Measurements from ENCODE around the gene SCN8A. TPM values are rescaled to one million over a fixed set of nuclear protein-coding genes. Genes with fewer than 3 reads are reported as not detected.

The SCN8A gene
- total RNA-seq, 1 donor from 2014 or later, result 2.7 TPM

DNA sequence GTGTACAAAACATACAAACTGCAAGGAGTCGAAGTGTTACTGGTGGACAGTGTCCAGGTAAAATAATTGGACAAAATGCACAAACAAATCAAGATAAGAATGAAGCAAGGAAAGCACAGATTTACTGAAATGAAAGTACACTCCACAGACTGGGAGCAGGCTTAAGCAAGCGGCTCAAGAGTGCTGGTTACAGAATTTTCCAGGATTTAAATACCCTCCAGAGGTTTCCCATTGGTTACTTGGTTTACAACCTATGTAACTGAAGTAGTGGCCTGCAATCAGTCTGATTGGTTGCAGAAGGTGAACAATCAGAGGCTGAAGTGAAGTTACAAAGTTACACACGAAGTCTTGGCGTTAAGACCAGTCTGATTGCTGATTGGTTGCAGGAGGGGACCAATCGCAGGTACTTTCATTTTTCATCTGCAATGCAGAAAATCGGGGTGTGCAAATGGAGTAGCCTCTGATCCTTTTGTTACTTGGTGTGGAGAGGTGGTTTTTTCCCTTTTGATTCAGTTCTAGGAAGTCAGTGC, 11.6 kb upstream of the SCN8A start:
- Mint-ChIP-seq H3K27ac (no peak overlapping the region), H3K4me1 (peaks cover 2% of the 10 kb centered on the region), H3K36me3 (no peaks in the 10 kb centered on the region), H3K9me3 (peaks cover 20% of the 10 kb centered on the region), H3K4me3 (no peak overlapping the region), H3K27me3 (ENCODE audit: low read depth) (peaks cover under 1% of the 10 kb centered on the region)
- TF ChIP-seq, protein P1, sequence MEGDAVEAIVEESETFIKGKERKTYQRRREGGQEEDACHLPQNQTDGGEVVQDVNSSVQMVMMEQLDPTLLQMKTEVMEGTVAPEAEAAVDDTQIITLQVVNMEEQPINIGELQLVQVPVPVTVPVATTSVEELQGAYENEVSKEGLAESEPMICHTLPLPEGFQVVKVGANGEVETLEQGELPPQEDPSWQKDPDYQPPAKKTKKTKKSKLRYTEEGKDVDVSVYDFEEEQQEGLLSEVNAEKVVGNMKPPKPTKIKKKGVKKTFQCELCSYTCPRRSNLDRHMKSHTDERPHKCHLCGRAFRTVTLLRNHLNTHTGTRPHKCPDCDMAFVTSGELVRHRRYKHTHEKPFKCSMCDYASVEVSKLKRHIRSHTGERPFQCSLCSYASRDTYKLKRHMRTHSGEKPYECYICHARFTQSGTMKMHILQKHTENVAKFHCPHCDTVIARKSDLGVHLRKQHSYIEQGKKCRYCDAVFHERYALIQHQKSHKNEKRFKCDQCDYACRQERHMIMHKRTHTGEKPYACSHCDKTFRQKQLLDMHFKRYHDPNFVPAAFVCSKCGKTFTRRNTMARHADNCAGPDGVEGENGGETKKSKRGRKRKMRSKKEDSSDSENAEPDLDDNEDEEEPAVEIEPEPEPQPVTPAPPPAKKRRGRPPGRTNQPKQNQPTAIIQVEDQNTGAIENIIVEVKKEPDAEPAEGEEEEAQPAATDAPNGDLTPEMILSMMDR (IDR thresholded peaks at IDR 0.05; ENCODE audit: unreplicated experiment), result no peak
- no peak for DNase-seq (ENCODE audit: low spot score in 2 of 2, unreplicated experiment in 2 of 2)

DNA sequence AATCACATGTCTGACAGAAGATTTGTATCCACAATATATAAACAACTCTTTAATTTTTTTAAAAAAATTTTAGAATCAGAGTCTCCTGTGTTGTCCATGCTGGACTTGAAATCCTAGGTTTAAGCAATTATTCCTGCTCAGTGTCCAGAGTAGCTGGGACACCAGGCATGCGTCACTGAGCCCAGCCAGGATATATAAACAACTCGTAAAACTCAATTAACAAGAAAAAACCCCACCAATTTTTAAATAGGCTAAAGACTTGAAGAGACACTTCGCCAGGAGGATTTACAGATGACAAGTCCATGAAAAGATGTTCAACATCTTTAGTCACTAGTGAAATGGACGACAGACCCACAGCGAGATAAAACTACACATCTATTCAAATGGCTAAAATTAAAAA, 2.0 kb upstream of the SCN8A start:
- Mint-ChIP-seq H3K27ac (no peak overlapping the region), H3K4me1 (peaks cover 14% of the 10 kb centered on the region), H3K27me3 (ENCODE audit: low read depth) (peaks cover 60% of the 10 kb centered on the region), H3K9me3 (no peaks in the 10 kb centered on the region), H3K36me3 (no peaks in the 10 kb centered on the region), H3K4me3 (no peak overlapping the region)
- DNase-seq (ENCODE audit: low spot score in 2 of 2, unreplicated experiment in 2 of 2), result no peak
- TF ChIP-seq, protein P1 (IDR thresholded peaks at IDR 0.05; ENCODE audit: unreplicated experiment), result no peak

DNA sequence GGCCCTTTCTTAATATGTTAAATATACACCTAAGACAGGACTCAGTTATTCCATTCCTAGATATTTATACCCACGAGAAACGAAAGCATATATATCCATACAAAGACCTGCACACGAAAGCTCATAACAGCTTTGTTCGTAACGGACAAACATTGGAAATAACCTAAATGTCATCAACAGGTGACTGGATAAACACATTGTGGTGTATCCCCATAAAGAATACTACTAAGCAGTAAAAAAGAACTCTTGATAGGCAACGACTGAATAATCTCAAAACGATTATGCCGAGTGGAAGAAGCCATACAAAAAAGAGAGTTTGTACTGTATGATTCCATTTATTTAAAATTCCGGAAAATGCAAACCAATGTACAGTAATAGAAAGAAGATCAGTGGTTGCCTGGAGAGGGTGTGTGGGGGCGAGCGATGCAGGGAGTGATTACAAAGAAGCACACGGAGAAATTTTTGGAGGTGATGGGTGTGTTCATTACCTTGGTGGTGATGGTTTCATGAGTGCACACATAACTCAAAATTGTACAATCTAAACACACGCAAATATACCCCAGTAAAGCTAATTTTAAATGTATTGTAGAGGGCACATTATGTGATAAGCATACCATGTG, 1.4 kb upstream of the SCN8A start:
- Mint-ChIP-seq H3K4me3 (peak overlapping the region; percentile 78), H3K9me3 (no peaks in the 10 kb centered on the region), H3K27me3 (ENCODE audit: low read depth) (peaks cover 57% of the 10 kb centered on the region), H3K27ac (no peak overlapping the region), H3K36me3 (no peaks in the 10 kb centered on the region), H3K4me1 (peaks cover 14% of the 10 kb centered on the region)
- TF ChIP-seq, protein P1 (IDR thresholded peaks at IDR 0.05; ENCODE audit: unreplicated experiment), result no peak
- DNase-seq (ENCODE audit: low spot score in 2 of 2, unreplicated experiment in 2 of 2), result no peak

DNA sequence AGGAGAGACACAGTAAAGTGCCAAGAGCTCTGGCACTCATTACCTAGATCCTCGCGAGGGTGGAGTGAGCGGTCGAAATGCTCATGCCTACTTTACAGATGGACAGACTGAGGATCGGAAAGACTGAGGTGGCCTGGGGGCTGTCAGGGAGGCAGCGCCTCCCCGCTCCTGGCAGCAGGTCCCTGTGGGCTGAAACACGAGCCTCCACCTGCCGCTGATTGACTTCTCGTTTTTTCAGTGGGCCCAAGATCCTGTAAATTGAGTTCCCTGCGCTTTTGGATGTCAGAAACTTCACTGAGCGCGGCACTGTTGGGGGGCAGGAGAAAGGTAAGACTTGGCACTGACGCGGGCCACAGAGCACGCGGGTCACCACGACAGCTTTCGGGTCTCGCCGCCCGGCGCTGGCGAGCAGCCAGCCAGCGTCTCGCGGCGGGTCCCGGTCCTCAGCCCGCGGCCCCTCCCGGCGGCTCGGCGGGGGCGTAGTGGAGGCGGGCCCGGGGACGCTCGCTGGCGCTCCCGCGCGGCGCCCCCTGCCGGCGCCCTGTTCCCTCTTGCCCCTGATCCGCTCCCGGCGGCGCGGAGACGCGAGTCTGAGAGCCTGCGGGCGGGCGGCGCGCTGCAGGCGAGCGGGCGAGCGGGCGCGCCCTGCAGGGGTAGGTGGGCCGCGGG, 552 bp upstream of the SCN8A start:
- DNase-seq (ENCODE audit: low spot score in 2 of 2, unreplicated experiment in 2 of 2), result peak; percentile 74 to 83
- H3K27me3 Mint-ChIP-seq (ENCODE audit: low read depth), result peaks cover 57% of the 10 kb centered on the region
- H3K4me3 Mint-ChIP-seq, result peak overlapping the region; percentile 78
- no peak overlapping the region for H3K27ac Mint-ChIP-seq
- TF ChIP-seq, protein P1 (IDR thresholded peaks at IDR 0.05; ENCODE audit: unreplicated experiment), result peak; percentile 45
- no peaks in the 10 kb centered on the region for H3K9me3 Mint-ChIP-seq
- H3K36me3 Mint-ChIP-seq, result no peaks in the 10 kb centered on the region
- peaks cover 14% of the 10 kb centered on the region for H3K4me1 Mint-ChIP-seq

DNA sequence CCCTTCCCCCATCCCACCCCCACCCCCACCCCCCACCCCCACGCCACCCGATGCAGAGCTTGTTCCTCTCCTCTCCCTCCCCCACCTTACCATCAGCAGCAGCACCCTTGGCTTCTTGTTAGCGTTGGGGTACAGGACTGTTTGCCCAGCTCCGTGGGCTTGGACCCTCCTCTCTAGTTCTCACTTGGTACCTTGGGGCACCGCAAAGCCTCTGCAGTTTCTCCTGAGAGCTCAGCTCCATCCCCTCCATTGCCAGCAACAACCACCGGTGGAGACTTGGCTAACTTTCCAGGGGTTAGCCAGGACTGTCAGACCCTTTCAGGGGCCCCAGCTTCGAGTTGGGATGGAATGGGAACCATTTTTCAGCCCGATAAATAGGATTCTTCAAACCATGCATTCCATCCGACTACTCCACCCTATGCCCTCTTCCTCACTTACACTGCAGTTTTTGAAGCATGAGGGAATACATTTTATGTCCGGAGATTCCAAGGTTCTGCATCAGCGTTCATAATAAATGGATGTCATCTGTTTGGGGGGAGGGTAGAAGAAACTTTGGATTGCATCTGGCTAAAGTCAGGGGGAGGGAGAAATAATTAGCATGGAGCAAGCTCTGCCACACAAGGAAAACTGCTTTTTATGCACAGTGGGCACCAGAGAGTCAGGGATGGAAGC, 1.1 kb downstream of the SCN8A start:
- TF ChIP-seq, protein P1 (IDR thresholded peaks at IDR 0.05; ENCODE audit: unreplicated experiment), result no peak
- no peak for DNase-seq (ENCODE audit: low spot score in 2 of 2, unreplicated experiment in 2 of 2)
- Mint-ChIP-seq H3K27me3 (ENCODE audit: low read depth) (peaks cover 60% of the 10 kb centered on the region), H3K9me3 (no peaks in the 10 kb centered on the region), H3K4me1 (peaks cover 14% of the 10 kb centered on the region), H3K36me3 (no peaks in the 10 kb centered on the region), H3K27ac (no peak overlapping the region), H3K4me3 (peak overlapping the region; percentile 78)
